Epithelial cell of prostate (primary cell): ENCODE data around the gene MYCBP2.
"Not testable (repeated sequence)": the region's sequence is repeated elsewhere in the genome, so short reads cannot be mapped to it uniquely, and the experiment has no call there.

Source experiments
- DNase-seq: peaks from one replicate; pipeline ENCODE4 v3.0.0-alpha.2; 2011; ENCODE audit warnings: low read depth, low spot score
- H3K27ac ChIP-seq: fragments of 450-650 bp; 2 replicates; pipeline ENCODE4 v1.5.1; 2017; ENCODE audit warnings: mild to moderate bottlenecking

MYCBP2 gene

DNA sequence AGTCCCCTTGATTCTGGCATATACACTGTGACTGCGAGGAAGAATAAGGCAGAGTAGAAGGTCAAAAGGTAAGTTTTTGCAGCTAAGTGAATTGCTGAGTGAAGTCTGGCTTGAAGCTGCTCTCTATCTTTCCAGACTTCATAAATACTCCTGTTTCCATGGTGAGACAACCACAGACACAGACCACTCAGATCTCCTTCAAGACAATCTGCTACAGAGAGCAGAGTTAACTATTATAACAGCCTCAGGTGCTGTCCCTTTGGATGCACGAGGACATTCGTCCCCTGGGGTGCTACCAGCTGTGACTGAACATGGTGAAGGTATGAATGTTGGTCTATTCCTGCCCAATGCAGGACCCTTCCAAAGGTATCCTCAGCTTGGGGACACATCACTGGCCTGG, 104.0 kb downstream of the MYCBP2 start:
- H3K27ac ChIP-seq = no peak overlapping the region

DNA sequence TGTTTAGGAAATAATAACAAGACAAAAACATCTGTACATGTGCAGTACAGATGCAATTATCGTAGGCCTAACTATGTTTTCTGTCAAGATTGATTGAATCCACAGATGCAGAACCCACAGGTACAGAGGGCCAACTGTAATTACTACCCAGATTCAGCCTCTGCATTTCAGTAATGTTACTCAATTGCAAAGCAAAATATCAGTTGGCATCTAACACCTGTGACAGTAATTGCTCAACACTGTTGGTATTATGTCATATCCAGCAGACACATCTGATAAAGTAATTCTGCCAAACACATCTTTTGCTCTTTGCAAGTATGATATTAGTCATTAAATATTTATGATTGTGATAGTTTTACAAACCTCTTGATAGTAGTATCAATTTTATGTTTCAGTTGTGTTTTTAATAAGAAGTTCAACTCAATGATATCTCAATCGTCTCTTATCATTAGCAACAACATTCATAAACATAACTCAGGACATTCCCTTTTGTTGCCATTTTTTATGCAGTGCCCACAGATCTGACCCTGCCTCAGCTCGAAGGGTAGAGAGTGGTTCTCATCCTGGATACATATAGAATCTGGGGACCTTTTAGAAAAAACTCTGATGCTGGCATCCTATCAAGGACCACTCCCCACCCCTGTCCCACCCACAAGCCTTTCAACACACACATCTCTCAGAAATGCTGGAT, 104.7 kb downstream of the MYCBP2 start:
- DNase-seq = no peak
- H3K27ac ChIP-seq = no peak overlapping the region

More for the DNA sequence above, 104.0 kb downstream of the MYCBP2 start:
- DNase-seq = no peak

DNA sequence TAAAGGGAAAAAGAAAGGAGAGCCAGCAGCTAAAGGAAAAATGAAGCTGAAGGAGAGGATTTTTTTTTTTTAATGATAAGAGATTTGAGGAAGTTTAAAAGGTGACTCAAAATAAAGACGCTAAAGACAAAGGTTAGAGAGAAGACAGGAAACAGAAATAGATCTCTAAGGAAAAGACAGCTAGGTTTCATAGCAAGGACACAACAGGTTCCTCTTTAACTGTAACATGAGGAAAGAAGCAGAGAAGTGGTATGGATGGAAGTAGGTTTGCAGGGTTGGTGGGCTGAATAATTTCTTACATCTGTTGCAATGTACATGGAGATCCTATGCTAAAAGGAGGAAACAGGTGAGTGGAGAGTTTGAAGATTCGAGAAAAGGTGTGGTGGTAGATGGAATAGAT, 107.5 kb downstream of the MYCBP2 start:
- DNase-seq = no peak
- H3K27ac ChIP-seq = no peak overlapping the region

DNA sequence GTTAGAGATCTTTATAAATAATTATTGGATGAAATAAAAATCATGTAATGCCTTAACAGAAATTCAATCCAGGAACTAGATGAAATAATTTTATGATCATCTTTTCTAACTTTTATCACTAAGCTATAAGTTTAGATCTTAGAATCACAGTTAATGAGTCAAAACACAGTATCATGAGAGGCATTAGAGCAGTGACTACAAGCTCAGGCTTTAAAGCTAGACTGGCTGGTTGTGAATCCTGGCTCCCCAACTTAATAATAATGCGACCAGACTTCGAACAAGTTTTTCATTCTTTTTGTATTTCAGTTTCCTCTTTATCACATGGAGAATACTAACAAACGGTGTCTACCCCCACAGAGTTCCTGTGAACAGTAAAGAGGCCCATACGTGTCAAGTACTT, 108.6 kb downstream of the MYCBP2 start:
- no peak overlapping the region for H3K27ac ChIP-seq
- DNase-seq = no peak

DNA sequence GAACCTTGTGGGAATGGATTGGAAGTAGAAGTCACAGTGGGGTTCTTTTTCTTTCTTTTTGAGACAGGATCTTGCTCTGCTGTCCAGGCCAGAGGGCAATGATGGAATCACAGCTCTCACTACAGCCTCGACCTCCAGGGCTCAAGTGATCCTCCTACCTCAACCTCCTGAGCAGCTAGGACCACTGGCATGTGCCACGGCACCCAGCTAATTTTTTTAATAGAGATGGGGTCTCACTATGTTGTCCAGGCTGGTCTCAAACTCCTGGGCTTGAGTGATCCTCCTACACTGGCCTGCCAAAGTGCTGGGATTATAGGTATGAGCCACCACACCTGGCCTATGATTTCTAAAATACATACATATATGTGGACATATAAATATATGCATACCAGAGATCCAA, 111.4 kb downstream of the MYCBP2 start:
- no peak for DNase-seq
- H3K27ac ChIP-seq = no peak overlapping the region

DNA sequence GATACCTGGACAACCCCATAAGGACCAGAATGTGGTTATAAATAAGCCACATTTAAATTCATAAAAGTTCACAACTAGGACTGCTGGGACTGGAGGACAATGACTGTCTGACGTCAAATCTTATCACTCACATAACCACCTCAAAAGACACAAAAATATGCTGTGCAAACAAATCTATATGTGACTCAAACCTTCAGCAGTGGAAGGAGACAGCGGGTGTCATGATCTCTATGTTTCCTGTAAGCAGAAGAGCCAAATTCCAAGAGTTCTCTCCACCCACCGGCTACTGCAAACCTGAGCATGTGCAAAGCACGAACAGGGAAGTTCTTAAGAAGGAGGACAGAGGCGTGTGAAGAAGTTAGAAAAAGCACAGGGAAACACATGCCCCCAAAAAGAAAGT, 113.2 kb downstream of the MYCBP2 start:
- no peak overlapping the region for H3K27ac ChIP-seq
- no peak for DNase-seq

DNA sequence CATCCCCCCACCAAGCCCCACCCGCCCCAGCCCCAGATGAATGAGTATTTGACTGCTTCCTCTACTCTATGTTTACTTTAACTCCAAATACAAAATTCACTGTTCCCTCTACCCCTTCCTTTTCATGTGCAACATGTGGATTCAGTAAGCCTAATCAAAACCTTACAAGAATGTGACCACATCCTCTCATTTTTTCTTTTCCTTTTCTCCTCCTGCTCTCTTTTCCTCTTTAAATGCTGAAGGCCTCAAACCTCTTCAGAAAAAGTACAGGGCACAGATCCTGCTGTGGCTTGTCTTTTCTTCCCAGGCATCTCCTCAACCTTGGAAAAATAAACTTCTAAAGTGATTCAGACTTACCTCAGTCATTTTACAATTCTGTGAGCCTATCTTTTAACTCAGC, 119.0 kb downstream of the MYCBP2 start:
- H3K27ac ChIP-seq = peak overlapping the region; percentile 75
- no peak for DNase-seq

DNA sequence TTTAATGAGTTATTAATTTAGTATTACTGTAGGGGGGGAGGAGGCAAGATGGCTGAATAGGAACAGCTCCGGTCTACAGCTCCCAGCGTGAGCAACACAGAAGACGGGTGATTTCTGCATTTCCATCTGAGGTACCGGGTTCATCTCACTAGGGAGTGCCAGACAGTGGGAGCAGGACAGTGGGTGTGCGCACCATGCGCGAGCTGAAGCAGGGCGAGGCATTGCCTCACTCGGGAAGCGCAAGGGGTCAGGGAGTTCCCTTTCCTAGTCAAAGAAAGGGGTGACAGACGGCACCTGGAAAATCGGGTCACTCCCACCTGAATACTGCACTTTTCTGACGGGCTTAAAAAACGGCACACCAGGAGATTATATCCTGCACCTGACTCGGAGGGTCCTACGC, 127.9 kb downstream of the MYCBP2 start:
- not testable (repeated sequence) for H3K27ac ChIP-seq

DNA sequence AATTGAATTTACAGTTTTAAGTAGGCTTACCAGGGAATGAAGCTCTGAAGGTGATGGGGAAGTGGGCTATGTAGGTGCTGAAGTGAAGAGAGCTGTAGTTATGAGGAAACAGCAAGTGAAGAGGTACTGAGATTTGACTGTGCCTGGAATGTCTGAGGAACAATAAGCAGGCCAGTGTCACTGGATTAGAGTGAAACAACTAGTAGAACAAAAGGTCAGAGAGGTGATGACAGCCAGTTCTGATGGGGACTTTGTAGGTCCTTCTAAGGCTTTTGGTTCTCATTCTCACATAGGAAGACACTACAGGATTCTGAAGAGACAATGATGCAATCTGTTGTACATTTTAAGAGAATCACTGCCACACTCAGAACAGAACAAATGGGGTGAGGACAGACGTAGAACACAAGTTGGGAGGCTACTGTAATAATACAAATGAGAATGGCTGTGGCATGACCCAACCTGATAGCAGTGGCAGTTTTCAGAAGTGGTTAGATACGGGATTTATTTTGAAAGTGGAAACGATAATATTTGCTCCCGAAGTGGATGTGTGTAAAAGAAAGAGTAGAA, 130.8 kb downstream of the MYCBP2 start:
- DNase-seq = no peak
- no peak overlapping the region for H3K27ac ChIP-seq

More for the DNA sequence above, 127.9 kb downstream of the MYCBP2 start:
- not testable (repeated sequence) for DNase-seq

DNA sequence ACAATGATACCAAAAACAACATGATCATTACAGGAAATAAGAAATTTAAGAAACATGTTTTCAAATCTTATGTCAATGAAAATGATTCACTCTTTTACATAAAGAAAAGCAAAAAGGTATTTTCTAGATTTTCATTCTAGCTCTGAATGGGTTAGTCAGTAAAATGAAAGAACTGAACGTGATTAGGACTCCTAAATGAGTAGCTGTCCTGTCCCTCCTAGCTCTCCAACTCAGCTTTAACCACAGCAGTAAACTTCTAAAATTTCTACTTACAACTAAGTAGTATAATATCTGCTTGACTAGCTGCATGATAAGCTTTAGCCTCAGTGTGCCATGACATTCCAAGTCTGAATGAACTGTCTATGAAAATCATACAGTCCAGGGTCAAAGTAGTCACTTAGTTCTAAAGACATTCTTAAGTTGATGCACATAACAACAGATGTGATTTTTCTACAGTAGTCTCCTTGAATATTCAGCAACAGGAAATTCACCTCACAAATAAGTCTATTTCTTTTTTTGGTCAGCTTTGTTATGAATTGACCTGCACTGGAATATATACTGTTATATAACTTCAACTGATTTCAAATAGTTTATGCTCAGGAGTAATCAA, 136.4 kb downstream of the MYCBP2 start:
- H3K27ac ChIP-seq = no peak overlapping the region
- no peak for DNase-seq

DNA sequence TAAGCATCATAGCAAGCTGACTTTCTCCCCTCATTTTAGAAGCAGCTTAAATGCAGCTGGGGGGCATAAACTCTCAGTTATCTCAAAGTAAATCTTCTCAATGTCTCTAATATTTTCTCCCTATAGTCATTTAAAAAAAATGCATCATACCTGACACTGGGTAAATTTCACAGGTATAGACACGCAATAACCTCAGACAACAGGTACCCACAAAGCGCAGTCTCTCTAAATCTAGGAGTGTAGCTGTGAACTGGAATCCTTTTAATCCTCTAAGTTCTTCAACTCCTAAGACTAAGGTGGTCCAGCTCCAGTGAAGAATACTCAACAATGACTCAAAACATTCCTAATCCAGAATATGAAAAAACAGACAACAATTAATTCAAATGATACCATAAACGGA, 141.2 kb downstream of the MYCBP2 start:
- H3K27ac ChIP-seq = peak overlapping the region; percentile 36
- DNase-seq = no peak

DNA sequence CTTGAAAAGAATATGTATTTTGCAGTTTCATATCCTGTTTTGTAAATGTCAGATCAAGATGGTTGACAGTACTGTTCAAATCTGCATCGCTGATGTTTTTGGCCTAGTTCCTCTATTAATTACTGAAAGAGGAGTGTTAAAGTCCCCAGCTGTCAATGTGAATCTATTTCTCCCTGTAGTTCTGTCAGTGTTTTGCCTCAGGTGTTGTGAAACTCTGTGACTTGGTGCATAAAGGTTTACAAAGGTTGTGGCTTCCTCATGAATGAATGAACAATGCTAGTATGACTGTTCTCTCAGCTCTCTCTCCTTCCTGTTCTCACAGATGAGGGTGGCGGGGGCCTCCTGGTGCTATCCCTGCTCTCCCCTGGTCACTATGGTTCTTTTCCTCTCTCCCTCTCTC, 142.4 kb downstream of the MYCBP2 start:
- H3K27ac ChIP-seq = peak overlapping the region; percentile 36
- DNase-seq = peak; percentile 61

DNA sequence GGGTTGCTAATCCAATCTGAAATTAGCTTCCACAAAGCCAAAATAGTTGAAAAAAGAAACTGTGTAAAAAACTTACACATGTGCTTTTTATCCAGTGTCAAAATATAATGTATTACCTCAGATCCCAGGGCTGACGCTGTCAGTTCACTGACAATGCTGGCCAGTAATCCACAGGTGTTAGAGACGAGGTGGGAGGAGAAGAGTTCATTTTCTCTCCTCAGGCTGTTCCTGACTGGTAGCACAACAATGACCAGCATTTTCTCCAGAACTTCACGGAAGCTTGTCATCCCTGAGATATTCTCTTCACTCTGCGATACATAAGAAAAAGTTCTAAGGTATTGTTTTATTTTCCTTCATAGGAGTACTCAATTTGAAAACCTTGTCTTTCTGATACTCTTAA, 146.9 kb downstream of the MYCBP2 start:
- no peak overlapping the region for H3K27ac ChIP-seq
- DNase-seq = no peak

DNA sequence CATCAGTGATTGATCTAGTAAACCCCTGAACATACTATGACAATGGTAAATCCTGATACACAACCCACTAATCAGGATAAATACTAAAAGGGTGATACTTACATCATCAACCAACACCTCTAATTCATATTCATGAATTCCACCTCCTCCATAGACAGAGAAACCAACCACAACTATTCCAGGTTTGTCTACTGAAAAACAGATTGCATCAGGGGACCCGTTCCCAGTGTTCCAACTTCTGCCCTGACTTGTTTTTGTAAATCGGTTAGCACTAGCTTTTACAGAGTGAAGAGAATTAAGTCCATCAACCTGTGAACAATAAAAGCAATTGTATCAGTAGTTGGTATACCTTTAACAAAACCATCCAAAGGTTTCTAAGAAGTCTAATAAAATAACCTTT, 149.2 kb downstream of the MYCBP2 start:
- peak overlapping the region; percentile 52 for H3K27ac ChIP-seq
- peak; percentile 56 for DNase-seq

DNA sequence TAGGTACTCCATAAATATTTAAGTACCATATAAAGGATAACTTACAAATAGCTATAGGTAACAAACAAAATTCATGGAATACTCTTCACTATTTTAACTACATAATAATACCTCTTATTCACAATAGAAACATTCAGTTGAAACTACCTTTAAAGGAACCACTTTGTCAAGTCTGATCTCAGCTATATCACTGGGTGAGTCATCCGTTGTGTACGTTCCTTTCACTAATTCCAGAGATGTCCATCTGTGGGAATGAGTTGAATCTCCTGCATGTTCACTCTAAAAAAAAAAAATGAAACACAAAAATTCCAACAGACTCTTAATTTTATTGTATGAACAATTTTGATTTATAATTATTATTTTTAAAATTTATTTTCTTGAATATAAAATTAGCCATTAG, 150.5 kb downstream of the MYCBP2 start:
- peak; percentile 70 for DNase-seq
- H3K27ac ChIP-seq = peak overlapping the region; percentile 52

DNA sequence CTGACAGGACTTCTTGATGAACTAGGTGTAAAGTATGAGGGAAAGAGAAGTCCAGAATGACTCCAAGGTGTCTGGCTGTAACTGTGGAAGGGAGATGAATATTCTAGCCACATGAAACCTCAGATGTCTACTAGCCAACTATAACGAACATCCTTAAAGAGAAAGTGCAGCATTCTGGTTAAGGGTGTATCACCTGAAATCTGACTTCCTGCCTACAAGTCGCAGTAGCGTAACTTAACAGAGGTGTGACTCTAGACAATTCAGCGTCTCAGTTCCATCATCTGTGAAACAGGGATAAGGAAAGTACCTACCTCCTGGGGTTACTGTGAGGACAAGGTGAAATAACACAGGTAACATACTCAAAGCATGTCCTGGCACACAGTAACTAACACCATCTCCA, 154.2 kb downstream of the MYCBP2 start:
- DNase-seq = no peak
- no peak overlapping the region for H3K27ac ChIP-seq

DNA sequence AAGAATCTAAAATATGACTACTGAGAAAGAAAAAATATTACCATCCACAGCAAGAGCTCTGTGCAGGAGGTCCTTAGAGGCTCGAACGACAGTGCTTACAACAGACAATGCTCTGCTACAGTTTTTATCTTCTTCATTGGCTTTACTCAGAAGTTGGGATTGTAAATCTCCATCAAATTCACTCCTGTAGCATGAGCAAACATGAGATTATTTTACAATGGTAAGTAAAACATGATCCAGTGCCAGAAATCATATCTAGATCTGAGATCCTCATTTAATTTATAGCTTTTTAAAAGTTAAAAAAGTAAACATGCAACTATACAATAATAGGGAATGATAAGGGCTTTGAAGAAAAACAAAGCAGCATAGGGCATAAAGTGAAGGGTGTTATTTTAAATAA, 155.4 kb downstream of the MYCBP2 start:
- no peak for DNase-seq
- H3K27ac ChIP-seq = no peak overlapping the region

DNA sequence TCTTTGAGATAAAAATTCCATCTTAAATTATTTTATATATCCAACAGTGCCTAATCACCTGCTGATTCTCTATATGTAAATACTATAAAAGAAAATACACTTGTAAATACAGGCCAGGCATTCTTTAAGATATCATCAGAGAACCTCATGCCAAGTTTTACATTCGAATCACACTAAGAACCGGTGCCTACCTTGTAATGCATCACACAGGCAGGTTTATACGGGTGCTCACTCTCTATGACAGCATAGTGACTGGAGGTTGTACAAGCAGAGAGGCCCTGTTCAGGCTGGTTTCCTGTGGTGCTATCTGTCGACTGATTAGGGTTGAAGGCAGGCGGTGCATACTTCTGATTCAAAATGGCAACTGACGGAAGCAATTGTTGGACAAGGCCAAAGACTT, 158.7 kb downstream of the MYCBP2 start:
- H3K27ac ChIP-seq = peak overlapping the region; percentile 27
- DNase-seq = peak; percentile 64

DNA sequence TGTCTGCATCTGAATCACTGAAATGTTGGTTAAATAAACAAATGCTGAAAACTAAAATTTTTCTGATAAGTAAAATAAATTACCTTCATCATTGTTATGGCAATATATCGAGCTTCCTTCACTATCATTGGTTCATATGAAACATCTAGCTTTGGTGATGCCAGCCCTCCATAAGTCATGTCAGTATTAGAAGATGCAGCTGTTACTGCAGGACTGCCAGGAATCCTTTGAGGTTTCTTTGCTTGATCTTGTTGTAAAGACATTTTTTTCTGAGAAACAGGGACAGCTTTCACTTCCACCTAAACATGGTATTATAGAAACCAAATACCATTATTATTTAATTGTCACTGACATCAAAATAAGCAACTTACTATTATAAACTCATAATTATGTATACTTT, 176.2 kb downstream of the MYCBP2 start:
- no peak overlapping the region for H3K27ac ChIP-seq
- no peak for DNase-seq

DNA sequence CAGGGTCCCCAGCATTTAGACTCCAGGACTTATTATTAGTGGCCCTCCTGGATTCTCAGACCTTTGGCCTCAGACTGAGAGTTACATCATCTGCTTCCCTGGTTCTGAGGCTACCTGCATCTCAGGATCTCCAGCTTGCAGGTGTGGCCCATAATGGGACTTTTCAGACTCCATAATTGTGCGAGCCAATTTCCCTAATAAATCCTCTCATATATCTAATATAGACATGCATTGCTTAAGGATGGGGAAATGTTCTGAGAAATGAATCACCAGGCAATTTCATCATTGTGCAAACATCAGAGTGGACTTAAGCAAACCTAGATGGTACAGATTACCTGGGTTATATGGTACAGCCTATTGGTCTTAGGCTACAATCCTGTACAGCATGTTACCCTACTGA, 183.5 kb downstream of the MYCBP2 start:
- DNase-seq = peak; percentile 91
- H3K27ac ChIP-seq = peak overlapping the region; percentile 31

DNA sequence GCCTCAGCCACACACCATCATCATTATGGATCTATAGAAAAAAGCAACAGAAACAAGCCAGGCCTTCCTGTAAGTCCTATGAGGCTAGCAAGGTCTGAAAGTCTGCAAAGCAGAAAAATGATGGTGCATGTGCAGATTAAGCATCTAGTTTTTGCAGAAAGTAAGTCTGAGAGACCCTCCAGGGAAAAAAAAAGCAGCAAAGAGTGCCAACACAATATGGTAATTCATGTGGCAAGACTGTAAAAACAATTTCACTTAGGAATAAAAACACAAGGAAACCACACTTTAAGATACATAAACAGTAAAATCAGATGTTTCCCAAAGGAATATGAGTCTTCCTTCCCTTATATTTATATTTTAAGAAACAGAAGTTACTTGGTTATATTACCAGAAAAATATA, 187.6 kb downstream of the MYCBP2 start:
- H3K27ac ChIP-seq = no peak overlapping the region
- no peak for DNase-seq

DNA sequence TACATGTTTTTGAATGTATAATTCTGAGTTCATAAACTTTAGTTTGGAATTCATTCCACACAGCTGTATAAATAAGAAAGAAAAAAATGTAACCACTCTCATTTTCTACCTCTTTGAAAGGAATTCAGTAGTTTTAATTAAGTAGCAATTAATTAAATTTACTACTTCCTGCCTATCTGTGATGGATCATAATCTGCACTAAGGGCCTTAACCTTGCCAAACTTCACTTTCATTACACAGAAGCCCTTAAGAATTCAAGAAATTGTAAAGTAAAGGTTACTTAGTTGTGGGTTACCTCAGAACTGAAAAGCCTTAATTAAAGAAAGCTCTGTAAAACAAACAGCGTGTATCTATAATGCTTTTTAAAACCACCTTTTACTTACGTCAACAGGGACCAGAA, 188.1 kb downstream of the MYCBP2 start:
- no peak overlapping the region for H3K27ac ChIP-seq
- DNase-seq = no peak
